ENCODE results near the gene BTAF1. TPM values are rescaled to one million over a fixed set of nuclear protein-coding genes. Genes with fewer than 3 reads are reported as not detected.
"Not testable (repeated sequence)": the region's sequence is repeated elsewhere in the genome, so short reads cannot be mapped to it uniquely, and the experiment has no call there.

The BTAF1 gene
- 10 to 100 TPM; 38.3 to 58.3 (median 46.4) TPM for polyA plus RNA-seq (ENCODE audit: insufficient read length in 4 of 4)

DNA sequence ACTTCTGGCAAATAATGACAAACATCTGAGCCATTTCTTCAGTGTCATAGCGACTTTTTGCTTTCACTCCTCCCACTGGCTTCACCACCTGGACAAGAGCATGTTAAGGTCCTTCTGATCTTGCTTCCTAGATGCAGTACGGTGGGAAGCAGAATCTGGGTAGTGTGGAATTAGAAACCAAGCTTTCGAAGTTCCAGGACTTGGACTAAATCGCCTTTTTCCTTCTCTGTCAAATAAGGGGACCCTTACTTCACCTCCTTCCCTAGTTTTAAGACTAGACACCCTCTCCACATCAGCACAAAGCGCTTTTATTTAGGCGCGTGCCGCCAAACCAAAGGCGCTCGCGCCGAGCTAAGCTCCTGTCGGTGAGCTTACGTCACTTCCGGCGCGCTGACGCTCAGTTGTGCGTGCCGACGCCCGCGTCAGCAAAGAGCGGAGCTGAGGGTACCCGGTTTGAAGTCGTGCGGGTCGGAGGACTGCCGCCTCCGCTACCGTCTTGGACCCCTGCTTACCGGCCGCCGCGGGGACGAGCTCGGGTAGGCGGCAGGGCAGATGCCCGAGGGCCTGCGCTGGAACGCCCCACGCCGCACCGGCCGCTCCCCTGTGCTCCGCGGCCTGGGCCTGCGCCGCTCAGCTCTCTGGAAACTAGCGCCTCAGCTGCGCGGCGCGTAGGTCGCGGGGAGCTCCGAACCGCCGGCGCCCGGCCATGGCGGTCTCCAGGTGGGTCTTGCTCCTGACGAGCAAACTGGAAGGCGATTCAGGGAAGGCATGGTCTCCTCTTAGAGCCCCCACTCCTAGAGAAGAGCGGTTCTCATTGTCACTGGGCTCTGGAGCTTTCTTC is at the start of gene BTAF1:
Gene BTAF1 (plus strand): TSS at position 400 of the 841 bp plus-strand sequence. CDS start 307 bp downstream, at position 707.
- peak; percentile 90 to 91 (median 91) for DNase-seq (ENCODE audit: low read depth in 4 of 4, low spot score in 3 of 4)

DNA sequence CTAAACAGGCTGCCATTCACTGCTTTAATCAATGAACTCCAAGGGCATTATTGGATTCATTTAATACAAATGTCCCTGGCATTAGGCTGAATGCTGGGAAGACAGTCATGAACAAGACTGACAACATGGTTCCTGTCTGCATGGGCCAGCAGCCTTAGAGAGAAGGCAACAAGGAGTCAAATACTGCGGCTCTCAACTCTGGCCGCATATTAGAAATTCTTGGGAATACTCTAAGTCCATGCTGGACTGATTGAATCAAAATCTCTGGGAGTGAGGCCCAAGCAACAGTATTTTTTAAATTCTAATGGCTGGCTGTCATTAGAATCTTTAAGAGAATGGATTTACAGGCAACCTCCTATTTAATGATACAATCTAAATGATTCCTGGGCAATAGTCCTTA is 48.4 kb upstream of the BTAF1 start:
- DNase-seq (ENCODE audit: low read depth in 4 of 4, low spot score in 3 of 4), result no peak

DNA sequence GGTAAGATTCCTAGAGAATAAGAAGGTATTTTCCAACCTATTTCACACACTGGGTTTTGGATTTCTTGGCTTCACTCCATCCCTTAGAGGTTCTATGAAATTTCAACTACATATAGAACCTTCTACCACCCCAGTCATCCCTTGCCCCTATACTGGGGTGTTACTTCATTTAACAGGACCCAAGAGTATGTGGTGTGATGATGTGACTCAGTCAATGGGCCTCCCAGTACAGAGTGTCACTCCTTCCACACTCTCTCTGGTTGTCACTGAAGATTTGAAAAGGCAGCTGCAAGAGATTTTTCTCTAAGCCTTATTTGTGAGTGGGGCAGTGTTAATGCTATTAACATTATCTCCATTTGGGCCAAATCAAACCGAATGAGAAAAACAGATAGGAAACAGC is 47.8 kb upstream of the BTAF1 start:
- no peak for DNase-seq (ENCODE audit: low read depth in 4 of 4, low spot score in 3 of 4)

DNA sequence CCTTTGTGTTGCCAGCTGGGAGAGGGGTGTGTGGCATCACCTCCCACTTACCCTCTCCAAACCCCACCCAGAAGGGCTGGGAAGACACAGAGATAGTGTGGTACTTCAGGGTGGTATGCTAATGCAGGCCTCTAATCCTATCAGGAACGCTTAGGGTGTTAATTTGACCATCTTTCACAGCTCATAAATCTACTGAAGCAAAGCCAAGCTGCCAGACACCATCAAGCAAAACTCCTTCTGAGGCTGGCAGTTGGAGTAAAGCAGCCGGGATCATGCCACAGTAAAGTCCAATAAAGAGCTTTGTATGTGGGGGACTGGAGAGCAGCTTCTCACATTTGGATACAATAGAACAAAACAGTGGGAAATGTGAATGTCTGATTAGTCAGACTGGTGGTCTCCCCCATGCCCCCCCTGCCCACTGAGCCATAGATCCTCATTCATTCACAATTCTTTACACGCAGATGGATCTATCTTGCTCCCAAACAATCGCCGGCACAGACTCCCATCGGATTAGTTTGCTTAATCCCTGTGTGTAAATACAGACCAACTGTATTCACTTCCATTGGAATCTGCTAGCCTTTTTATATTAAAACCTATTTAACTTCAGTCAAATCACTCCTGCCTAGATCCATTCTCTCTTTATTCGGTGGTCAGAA is 43.9 kb upstream of the BTAF1 start:
- no peak for DNase-seq (ENCODE audit: low read depth in 4 of 4, low spot score in 3 of 4)

DNA sequence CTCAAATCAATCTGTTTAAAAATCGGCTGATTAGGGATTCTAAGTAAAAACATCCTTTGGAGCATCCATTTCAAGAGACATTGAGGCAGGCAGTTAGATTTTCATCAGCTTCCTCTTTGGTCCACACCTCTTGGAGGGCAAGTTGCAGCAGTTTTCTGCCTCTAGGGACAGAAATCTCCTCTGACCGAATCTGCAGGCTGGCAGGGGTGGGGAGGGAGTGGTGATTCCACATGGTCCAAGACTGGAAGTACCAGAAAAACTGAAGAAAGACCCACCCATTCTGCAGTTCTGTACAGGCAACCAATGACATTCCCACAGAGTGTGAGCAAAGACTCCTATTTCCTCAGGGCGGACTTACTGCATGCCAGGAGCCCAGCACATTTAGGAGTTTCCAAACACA is 43.3 kb upstream of the BTAF1 start:
- DNase-seq (ENCODE audit: low read depth in 4 of 4, low spot score in 3 of 4), result no peak

DNA sequence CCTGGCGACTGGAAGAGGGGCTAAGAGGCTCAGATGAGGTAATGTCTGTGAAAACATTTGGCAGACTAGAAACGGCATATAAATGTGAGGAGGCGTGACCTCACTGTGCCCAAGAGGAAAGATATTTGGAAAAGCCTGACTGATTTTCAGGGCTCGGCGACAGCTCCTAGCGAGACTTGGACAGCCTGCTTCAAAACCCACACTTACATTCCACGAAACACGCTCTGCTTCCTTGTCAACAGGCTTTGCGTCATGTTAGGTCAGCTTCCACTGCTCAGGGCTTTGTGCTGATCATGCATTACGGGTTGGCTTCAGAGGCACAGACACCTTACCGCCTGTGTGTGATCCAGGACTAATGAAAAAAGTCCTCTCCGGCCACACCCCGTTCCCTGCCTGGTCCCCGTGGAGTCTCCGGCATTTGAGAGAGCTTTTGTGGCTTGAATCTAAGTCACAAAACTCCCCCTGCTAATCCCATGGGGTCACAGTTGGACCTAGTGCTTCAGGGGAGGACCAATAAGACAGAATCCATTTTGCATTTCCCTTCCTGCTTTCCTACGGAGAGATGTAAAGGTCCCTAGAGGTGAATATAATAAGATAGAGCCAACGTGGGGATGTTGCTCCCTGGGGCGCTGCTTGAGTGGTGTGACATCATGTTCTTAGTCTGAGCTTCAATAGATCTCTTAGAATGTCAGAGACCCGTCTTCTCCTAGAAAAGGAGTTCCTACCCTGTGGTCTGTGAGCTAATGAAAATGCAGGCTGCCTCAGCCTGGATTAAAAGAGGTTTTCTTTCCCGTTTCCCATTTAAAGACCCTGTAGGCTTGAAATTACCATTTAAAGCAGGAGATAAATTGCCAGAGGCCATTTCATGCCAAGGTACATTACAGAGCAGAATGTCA is 39.8 kb upstream of the BTAF1 start:
- peak in 1 of 4 donors; percentile 58 for DNase-seq (ENCODE audit: low read depth in 4 of 4, low spot score in 3 of 4)

DNA sequence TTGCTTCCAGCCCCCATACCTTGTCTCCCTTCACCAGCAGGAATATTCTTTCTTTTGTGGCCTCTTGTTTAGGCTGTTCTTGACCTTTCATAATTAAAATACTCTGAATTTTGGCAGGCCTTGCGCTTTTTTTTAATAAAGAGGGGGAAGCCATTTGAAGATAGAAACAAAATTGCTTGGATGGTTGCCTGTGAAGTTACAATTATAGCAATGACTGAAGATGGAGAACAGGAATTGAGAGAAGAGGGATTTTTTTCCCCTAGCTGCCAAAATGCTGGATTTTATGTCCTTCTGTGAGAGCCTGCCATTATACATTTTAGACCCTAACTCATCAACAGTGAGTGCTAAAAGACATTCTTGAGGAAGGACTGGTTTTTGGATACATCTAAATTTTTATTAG is 39.0 kb upstream of the BTAF1 start:
- DNase-seq (ENCODE audit: low read depth in 4 of 4, low spot score in 3 of 4), result no peak

DNA sequence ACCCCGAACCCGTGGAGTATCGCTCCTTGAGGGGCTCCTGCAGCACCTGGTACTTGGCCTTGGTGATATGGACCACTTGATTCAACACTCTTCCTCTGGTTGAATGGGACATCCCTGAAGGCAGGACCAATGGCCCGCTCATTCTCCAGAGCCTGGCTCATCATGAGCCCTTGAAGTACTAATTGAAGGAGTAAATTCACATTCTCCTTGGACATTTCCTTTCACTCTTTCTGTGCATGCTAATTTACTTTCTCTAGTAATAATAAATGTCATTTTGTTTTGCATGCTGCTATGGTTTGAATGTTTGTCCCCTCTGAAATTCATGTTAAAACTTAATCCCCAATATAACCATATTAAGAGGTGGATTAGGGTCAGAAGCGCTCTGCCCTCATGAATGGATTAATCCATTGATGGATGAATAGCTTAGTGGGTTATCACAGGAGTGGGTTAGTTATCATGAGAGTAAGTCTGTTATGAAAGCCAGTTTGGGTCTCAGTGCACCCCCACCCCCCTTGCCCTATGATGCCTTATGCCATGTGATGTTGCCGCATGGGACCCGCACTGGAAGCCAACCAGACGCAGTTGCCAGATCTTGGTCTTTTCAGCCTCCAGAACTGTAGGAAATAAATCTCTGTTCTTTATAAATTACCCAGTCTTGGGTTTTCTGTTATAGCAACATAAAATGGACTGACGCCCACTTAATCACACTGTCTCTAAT is 38.0 kb upstream of the BTAF1 start:
- no peak for DNase-seq (ENCODE audit: low read depth in 4 of 4, low spot score in 3 of 4)

DNA sequence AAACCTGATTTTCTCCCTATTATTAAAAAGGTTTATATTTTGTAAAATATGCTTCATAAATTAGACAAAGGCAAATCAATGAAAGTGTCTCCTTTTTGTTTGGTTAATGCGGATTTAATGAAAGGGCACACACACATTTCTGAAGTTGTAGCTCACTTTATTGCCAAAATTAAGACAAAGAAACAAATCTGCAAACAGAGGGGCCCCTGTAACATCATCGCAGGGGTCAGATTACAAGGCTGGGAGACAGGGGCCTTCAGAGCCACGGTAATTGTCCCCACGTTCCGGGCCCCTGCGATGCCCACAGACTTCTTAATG is 36.7 kb upstream of the BTAF1 start:
- no peak for DNase-seq (ENCODE audit: low read depth in 4 of 4, low spot score in 3 of 4)

DNA sequence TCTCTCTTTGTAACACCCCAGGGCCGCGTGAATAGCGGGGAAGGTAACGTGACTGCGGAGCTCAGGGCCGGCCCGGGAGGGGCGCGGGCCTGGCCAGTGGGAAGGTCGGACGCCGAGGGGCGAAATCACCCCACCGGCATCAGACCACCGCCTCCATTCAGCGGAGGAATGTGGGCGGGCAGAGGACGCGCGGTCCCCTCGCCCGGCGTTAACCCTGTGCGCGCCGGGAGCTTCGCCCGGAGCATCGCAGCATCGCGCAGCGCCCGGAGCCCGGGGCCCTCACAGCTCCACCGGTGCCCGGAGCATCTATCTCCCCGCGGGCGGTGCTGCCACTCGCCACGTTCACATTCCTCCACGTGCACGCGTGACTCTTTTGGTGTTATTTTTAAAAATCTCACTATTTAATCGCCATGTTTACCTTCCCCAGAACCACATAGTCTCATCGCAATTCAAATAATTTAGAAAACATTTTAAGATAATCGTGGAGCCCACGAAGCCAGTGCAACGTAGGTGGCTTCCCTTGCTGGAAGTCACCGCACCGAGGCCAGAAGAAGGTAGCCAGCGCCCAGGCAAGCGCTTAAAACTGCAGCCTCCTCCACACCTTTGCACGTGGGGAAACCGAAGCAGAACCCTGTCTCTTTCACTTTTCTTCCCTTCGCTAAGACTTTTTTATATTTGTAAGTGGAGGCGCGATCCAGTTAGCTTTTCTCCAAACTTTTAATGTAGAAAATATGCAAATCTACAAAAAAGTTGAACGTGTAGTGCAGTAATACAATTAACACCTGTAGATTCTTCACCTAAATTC is 36.1 kb upstream of the BTAF1 start:
- DNase-seq (ENCODE audit: low read depth in 4 of 4, low spot score in 3 of 4), result peak in 1 of 4 donors; percentile 54

DNA sequence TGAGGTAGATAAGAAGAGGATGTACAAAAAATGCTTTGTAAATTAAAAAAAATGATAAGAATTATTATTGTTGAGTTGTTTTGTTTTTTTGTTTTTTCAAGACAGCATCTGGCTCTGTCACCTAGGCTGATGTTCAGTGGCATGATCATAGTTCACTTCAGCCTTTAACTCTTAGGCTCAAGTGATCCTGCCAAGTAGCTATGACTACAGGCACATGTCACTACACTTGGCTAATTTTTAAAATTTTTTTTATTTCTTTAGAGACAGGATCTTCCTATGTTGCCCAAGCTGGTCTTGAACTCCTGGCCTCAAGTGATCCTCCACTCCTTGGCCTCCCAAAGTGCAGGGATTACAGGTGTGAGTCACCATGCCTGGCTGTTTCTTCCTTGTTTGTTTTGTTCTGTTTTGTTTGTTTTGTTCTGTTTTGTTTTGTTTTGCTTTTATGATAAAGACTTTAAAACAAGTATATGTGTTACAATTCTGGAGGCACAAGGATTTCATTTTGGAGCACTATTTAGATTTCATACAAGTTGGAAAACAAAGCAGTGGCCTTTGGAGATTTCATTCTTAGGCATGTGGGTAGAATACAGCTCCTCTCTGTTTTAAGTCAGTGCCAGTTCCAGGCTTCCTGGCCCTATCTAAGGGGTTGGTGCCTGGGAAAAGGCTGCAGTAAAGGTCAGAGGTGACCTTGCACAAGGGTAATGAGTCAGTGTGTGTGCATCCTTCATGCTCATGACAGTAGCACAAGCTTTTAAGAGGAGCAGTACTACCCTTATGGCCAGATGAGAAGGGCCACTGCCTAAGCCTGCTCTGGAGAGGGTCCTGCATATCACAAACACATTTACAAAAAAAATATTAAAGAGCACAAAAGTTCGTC is 32.2 kb upstream of the BTAF1 start:
- DNase-seq (ENCODE audit: low read depth in 4 of 4, low spot score in 3 of 4), result no peak

DNA sequence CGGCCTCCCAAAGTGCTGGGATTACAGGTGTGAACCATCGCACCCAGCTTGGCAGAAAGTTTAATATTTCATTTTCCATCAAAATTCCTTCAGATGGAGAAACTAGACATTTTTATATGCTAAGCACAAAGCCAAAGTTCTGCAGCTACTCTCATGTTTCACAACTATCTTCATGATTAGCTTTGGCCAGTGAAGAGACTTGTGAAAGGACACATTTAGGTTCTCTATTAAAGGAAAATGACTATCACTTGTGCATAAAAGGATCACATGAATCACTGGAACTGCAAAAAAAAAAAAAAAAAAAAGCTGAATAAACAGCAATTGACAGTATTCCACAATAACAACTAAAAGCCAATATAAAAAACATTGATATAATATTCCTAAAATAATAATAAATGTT is 30.5 kb upstream of the BTAF1 start:
- DNase-seq (ENCODE audit: low read depth in 4 of 4, low spot score in 3 of 4), result no peak

DNA sequence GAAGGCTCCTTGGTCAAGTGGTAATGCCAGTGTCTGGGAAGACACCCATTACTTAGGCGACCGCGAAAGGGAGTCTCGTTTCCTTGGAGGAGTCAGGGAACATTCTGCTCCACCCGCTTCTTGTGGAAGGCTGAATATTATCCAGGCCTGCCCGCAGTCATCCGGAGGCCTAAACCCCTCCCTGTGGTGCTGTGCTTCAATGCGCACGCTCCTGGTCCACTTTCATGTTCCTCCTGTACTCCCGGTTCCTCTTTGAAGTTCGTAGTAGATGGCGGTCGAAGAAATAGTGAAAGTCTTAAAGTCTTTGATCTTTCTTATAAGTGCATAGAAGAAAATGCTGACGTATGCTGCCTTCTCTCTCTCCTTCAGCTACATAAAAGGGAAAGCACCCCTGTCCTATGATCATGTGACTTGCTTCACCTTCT is 29.3 kb upstream of the BTAF1 start:
- DNase-seq (ENCODE audit: low read depth in 4 of 4, low spot score in 3 of 4), result not testable (repeated sequence)

DNA sequence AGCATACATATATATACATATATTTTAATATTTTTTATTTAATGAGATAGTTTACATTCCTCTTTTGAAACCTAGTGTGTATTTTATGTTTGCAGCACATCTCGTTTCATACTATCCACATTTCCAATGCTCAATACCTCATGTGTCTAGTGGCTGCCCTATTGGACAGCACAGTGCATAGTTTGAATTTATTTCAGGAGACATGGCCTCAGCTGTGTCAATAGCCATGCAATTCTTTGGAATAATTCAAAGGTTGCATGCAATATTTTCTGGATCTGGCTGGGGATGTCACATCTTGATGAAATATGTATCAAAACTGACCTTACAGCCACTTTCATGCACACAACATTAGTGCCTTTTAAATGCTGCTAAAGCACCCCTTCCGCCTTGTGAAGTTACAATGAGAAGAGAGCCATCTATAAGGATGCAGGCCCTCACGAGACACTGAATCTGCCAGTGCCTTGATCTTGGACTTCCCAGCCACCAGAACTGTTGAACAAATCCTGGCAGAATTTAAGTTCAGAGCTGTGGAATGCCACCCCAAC is 27.3 kb upstream of the BTAF1 start:
- no peak for DNase-seq (ENCODE audit: low read depth in 4 of 4, low spot score in 3 of 4)

DNA sequence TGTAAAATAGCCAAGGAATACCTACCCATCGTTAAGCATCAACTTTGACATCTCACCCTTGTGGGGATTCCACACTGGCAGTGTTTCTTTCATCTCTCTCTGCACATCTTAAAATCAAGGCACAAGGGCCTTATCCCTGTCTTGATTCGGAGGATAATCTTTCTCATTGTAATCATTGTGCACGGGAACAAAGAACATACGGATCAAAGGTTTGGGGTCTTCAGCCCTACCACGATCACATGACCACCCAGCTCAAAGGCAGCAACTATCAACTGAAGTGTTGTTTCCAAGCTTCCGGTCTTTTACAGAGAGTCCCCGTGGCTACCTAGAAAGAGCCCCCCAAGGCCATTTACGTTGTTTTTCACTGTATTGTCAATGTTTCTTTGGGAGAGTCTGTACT is 26.1 kb upstream of the BTAF1 start:
- DNase-seq (ENCODE audit: low read depth in 4 of 4, low spot score in 3 of 4), result no peak

DNA sequence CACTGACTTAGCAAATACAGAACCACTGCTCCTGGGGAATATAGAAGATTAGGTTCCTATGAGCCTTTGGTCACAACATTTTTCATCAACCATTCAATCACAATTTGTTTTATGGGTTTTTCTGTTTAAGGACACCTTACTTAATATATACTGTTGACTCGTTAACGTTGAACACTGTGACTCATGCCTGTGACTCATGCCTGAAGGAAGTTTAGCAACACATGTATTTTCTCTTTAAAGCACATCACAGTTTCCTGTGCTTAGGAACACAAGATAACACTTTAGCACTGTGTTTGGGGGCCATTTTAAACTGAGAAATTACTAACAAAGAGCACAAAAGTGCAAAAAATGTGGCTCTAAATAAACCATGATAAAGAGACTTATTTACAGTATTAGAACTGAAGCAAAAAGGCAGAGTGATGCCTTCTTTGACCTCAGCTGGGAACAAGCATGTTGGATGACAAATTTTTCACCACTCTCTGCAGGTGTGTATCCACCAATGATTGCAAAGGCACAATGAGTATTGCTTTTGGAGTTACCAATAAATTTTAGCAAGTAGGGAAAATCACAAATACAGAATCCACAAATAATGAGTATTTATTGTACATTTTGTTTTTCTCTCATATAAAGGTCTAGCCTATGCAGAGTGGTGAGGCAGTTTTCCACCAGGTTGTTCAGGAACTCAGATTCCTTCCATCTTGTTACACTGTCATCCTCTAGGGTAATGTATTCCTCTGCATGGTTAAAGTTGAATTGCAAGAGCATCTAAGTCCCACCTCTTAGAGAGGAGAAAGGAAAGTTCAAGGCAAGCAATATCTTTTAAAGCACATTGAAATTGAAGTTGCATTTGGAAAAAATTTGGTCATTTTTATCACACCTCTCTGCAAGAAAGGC is 21.5 kb upstream of the BTAF1 start:
- no peak for DNase-seq (ENCODE audit: low read depth in 4 of 4, low spot score in 3 of 4)

DNA sequence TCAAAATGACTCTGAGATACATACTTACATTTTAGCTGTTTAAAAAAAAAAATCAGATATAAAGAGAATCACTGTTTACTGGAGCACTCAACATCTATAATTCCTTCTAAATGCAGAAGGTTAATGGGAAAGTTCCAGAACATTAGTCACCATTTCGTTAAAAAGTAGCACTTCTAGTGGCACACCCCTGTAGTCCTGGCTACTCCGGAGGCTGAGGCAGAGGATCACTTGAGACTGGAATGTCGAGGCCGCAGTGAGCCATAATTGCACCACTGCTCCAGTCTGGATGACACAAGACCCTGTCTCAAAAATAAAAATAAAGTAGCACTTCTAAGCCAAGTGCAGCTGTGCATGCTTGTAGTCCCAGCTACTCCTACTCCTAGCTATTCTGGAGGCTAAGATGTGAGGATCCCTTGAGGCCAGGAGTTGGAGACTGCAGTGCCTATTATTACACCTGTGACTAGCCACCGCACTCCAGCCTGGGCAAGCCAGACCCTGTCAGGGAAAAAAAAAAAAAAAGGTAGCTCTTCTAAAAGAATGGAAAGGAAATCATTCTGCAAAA is 16.5 kb upstream of the BTAF1 start:
- DNase-seq (ENCODE audit: low read depth in 4 of 4, low spot score in 3 of 4), result no peak

Measured in left renal pelvis (tissue), 4 donors.